Tibial artery (tissue), 4 donors: Measurements from ENCODE around the gene CALHM1.
A peak's percentile ranks its signal among the peaks of the same experiment; 100 is the strongest.
"Not testable (repeated sequence)": the region's sequence is repeated elsewhere in the genome, so short reads cannot be mapped to it uniquely, and the experiment has no call there.

Experiments
- DNase-seq, 2 donors: peaks; one replicate each; pipeline ENCODE4 v3.0.0-alpha.2; 2019
- H3K27ac ChIP-seq, 2 donors: fragments of 200-600 bp; sonication (generic) in 1 of 2; 1 replicate in 1 of 2; 2 replicates in 1 of 2; pipeline ENCODE4 v1.5.1; 2018 to 2019; ENCODE audit warnings: mild to moderate bottlenecking in 1 of 2
- H3K27me3 ChIP-seq, 2 donors: fragments of 200-600 bp; sonication (generic) in 1 of 2; one replicate each; pipeline versions ENCODE4 v1.5.1 to v1.6.0; 2016 to 2019
- H3K36me3 ChIP-seq, 3 donors: fragments of 200-600 bp; sonication (generic) in 2 of 3; one replicate each; pipeline ENCODE4 v1.5.1; 2016 to 2019; ENCODE audit warnings: mild to moderate bottlenecking in 2 of 3
- H3K4me1 ChIP-seq, 4 donors: fragments of 200-600 bp; sonication (generic) in 2 of 4; 1 replicate in 3 of 4; 2 replicates in 1 of 4; pipeline ENCODE4 v1.5.1; 2016 to 2019
- H3K4me3 ChIP-seq, 2 donors: fragments of 200-600 bp; sonication (generic) in 1 of 2; 1 replicate in 1 of 2; 2 replicates in 1 of 2; pipeline ENCODE4 v1.5.1; 2018 to 2019; ENCODE audit warnings: mild to moderate bottlenecking in 2 of 2
- H3K9me3 ChIP-seq, 3 donors: fragments of 200-600 bp; sonication (generic) in 1 of 3; one replicate each; pipeline ENCODE4 v1.5.1; 2016 to 2019
- CTCF ChIP-seq, 2 experiments: fragments of 200-600 bp in 1 of 2; fragments of 450-650 bp in 1 of 2; IDR thresholded peaks; one replicate each; pipeline ENCODE4 v1.5.1; 2017 to 2019; ENCODE audit warnings: antibody characterized with exemption in 2 of 2, mild to moderate bottlenecking in 1 of 2, moderate library complexity in 1 of 2
- intact Hi-C: fragments of 100-400 bp; cut with DNase I; formaldehyde crosslinking; loops from one replicate; pipeline ENCODE4 v1.15.0; 2023; ENCODE audit warnings: low total_unique reads

The CALHM1 gene

DNA sequence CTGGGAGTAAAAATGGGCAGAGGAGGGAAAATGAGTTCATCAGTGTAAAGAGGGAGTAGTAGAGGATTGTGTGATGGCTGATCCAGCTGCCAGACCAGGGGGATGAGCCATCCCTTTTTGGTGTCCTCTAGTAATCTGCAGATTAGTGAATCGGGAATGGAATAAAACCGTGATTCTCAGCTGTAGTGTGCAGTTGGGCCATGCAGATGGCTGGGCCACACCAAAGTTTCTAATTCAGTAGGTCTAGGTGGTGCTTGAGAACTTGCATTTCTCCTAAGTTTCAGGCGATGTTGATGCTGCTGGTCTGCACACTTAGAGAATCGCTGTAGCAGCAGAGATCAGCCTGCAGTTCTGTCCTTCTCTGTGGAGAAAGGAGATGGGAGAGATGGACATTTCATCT is 39.6 kb downstream of the CALHM1 start:
- no peak overlapping the region for H3K4me3 ChIP-seq
- no peaks in the 10 kb centered on the region for H3K9me3 ChIP-seq
- no peak overlapping the region for H3K27ac ChIP-seq
- DNase-seq, result no peak
- peaks cover 80 to 98% (median 95%) of the 10 kb centered on the region in 3 donors for H3K36me3 ChIP-seq
- no peak for TF ChIP-seq CTCF (IDR thresholded peaks at IDR 0.05)
- no peaks in the 10 kb centered on the region for H3K4me1 ChIP-seq
- no peaks in the 10 kb centered on the region for H3K27me3 ChIP-seq
- intact Hi-C loops, result no loop called here

DNA sequence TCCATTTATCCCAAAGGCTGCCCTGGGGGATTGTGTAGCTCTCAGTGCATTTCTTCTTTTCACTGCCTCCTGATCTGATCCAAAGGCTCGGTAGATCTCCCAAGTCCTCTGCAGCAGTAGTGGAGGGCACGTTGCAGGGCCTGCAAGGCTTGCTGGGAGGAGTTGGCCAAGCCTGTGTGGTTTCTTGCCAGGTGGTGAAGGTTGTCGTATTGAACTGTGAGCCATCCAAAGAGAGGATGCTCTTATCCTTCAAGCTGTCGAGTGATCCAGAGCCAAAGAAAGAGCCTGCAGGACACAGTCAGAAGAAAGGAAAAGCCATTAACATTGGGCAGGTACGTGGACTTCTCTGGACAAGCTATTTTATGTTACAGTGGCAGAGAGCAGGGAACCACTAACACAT is 41.1 kb downstream of the CALHM1 start:
- TF ChIP-seq CTCF (IDR thresholded peaks at IDR 0.05), result no peak
- intact Hi-C loops, result loop anchor here (2.0 kb wide), 1 partner anchor 67 kb away; no protein-coding TSS in a partner anchor
- Histone ChIP-seq H3K9me3 (no peaks in the 10 kb centered on the region), H3K27ac (no peak overlapping the region), H3K36me3 (peaks cover 81 to 98% (median 95%) of the 10 kb centered on the region in 3 donors), H3K4me3 (no peak overlapping the region), H3K27me3 (no peaks in the 10 kb centered on the region), H3K4me1 (no peaks in the 10 kb centered on the region)
- DNase-seq, result no peak

GRCh38 chr10:103417148-103417469 is 41.6 kb downstream of the CALHM1 start:
- H3K36me3 ChIP-seq, result peaks cover 81 to 98% (median 95%) of the 10 kb centered on the region in 3 donors
- H3K4me1 ChIP-seq, result not testable (repeated sequence)

DNA sequence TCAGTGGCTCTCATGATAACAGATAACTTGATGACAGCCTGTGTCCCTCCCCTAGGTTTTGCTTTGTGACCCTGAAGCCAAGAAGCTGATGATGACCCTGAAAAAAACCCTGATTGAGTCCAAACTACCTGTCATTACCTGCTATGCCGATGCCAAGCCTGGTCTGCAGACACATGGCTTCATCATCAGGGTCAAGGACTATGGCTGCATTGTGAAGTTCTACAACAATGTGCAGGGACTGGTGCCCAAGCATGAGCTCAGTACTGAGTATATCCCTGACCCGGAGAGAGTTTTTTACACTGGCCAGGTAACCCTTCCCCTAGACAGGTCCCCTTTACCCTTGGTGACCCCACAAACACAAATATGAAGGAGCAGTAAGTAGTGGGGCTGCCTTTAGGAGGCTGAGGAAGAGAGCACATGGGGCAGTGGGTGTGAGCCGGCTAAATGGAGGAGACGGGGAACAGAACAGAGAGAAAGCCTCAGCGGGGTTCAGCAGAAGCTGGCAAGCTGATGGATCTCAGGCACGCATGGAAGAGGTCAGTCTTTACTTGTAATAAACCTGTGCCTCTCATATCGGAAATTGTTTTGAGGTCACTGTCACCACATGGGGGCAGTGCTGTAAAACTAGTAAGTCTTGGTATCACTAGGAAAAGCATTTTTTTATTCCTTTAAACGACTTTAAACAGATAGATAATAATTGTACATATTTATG is 42.1 kb downstream of the CALHM1 start:
- no peaks in the 10 kb centered on the region for H3K27me3 ChIP-seq
- DNase-seq, result peak; percentile 77 to 83
- peaks cover 85 to 99% (median 98%) of the 10 kb centered on the region in 3 donors for H3K36me3 ChIP-seq
- H3K9me3 ChIP-seq, result no peaks in the 10 kb centered on the region
- no peaks in the 10 kb centered on the region for H3K4me1 ChIP-seq
- H3K27ac ChIP-seq, result no peak overlapping the region
- TF ChIP-seq CTCF (IDR thresholded peaks at IDR 0.05), result peak; percentile 69 to 75
- no peak overlapping the region for H3K4me3 ChIP-seq
- intact Hi-C loops, result loop anchor here (2.0 kb wide), 1 partner anchor 68 kb away; no protein-coding TSS in a partner anchor

More at GRCh38 chr10:103417148-103417469, 41.6 kb downstream of the CALHM1 start:
- not testable (repeated sequence) for H3K9me3 ChIP-seq, H3K27ac ChIP-seq, H3K27me3 ChIP-seq, DNase-seq, H3K4me3 ChIP-seq
- intact Hi-C loops, result loop anchor here (2.0 kb wide), 1 partner anchor 68 kb away; no protein-coding TSS in a partner anchor

DNA sequence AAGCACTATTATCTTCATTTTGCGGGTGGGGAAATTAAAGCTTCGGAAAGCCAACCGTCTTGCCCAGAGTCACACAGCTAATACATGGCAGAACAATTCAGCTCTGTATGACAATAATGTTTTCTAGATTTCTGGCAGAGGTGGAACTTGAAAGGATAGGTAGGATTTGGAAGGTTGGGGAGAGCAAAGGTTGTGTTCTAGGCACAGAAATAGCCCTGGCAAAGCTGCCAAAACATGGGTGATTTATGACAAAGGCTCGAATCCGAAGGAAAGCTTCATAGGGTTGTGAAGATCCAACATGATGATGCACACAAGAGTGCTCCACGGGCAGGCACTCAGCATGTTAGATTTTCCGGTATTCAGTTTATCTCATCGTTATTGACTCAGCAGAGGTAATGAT is 43.1 kb downstream of the CALHM1 start:
- intact Hi-C loops, result no loop called here
- H3K27ac ChIP-seq, result no peak overlapping the region
- H3K4me3 ChIP-seq, result no peak overlapping the region
- peaks cover 82 to 98% (median 98%) of the 10 kb centered on the region in 3 donors for H3K36me3 ChIP-seq
- TF ChIP-seq CTCF (IDR thresholded peaks at IDR 0.05), result no peak
- no peaks in the 10 kb centered on the region for H3K27me3 ChIP-seq
- H3K9me3 ChIP-seq, result no peaks in the 10 kb centered on the region
- no peaks in the 10 kb centered on the region for H3K4me1 ChIP-seq
- no peak for DNase-seq

- Histone ChIP-seq H3K27ac (no peak overlapping the region), H3K36me3 (peaks cover 79 to 96% (median 91%) of the 10 kb centered on the region in 3 donors), H3K4me3 (no peak overlapping the region), H3K27me3 (no peaks in the 10 kb centered on the region), H3K9me3 (no peaks in the 10 kb centered on the region), H3K4me1 (no peaks in the 10 kb centered on the region)
- no peak for TF ChIP-seq CTCF (IDR thresholded peaks at IDR 0.05)
- no peak for DNase-seq
- intact Hi-C loops, result no loop called here
These were observed 45.1 kb downstream of the CALHM1 start for GRCh38 chr10:103413564-103413963.
